MM.1S (cell line): Measurements from ENCODE around the gene GLCCI1.

ENCODE experiments used
- DNase-seq: peaks from one replicate; pipeline ENCODE4 v3.0.0-alpha.2; 2015
- H2AFZ ChIP-seq: fragments of 300-600 bp; sonication (generic); 2 replicates; pipeline ENCODE4 v1.6.0; 2016; ENCODE audit warnings: antibody characterized with exemption, low read length
- H3F3A ChIP-seq: fragments of 300-600 bp; sonication (generic); 2 replicates; pipeline ENCODE4 v1.6.1; 2016; ENCODE audit warnings: mild to moderate bottlenecking, antibody characterized with exemption, low read length, moderate library complexity, mixed read lengths; ENCODE audit not compliant: insufficient read depth
- H3K27ac ChIP-seq: fragments of 300-600 bp; sonication (generic); 2 replicates; pipeline ENCODE4 v1.5.1; 2016; ENCODE audit warnings: mild to moderate bottlenecking, low read length
- H3K27me3 ChIP-seq: fragments of 300-600 bp; sonication (generic); replicated peaks from 2 replicates; pipeline ENCODE4 v1.6.0; 2016; ENCODE audit warnings: low read length; ENCODE audit not compliant: insufficient read depth
- H3K36me3 ChIP-seq: fragments of 300-600 bp; sonication (generic); replicated peaks from 2 replicates; pipeline ENCODE4 v1.6.1; 2016; ENCODE audit warnings: mild to moderate bottlenecking, low read length, mixed read lengths; ENCODE audit not compliant: insufficient read depth
- H3K4me1 ChIP-seq: fragments of 300-600 bp; sonication (generic); 2 replicates; pipeline ENCODE4 v1.6.1; 2016; ENCODE audit warnings: low read length, mixed read lengths
- H3K4me2 ChIP-seq: fragments of 300-600 bp; sonication (generic); 2 replicates; pipeline ENCODE4 v1.6.0; 2016; ENCODE audit warnings: low read depth, low read length
- H3K4me3 ChIP-seq: fragments of 300-600 bp; sonication (generic); 2 replicates; pipeline ENCODE4 v1.5.1; 2016; ENCODE audit warnings: low read length, mixed read lengths
- H3K79me2 ChIP-seq: fragments of 300-600 bp; sonication (generic); 2 replicates; pipeline ENCODE4 v1.6.1; 2016; ENCODE audit warnings: mixed run types, low read length, mixed read lengths
- H3K9ac ChIP-seq: fragments of 300-600 bp; sonication (generic); 2 replicates; pipeline ENCODE4 v1.6.1; 2016; ENCODE audit warnings: low read length, mixed read lengths
- H3K9me2 ChIP-seq: fragments of 300-600 bp; sonication (generic); replicated peaks from 2 replicates; pipeline ENCODE4 v1.6.1; 2016; ENCODE audit warnings: mild to moderate bottlenecking, low read length, mixed read lengths; ENCODE audit not compliant: insufficient read depth
- H3K9me3 ChIP-seq: fragments of 300-600 bp; sonication (generic); replicated peaks from 2 replicates; pipeline ENCODE4 v1.6.1; 2016; ENCODE audit warnings: mild to moderate bottlenecking, low read length, mixed read lengths; ENCODE audit not compliant: insufficient read depth
- H4K20me1 ChIP-seq: fragments of 300-600 bp; sonication (generic); 2 replicates; pipeline ENCODE4 v1.6.1; 2016; ENCODE audit warnings: mild to moderate bottlenecking, low read length, moderate library complexity, mixed read lengths; ENCODE audit not compliant: insufficient read depth
- EZH2 ChIP-seq: fragments of 300-600 bp; sonication (generic); optimal IDR thresholded peaks from 2 replicates; pipeline ENCODE3; 2017; ENCODE audit warnings: low read depth, mild to moderate bottlenecking, antibody characterized with exemption, low read length, mixed read lengths
- EZH2phosphoT487 ChIP-seq: fragments of 300-600 bp; sonication (generic); IDR thresholded peaks from 2 replicates; pipeline ENCODE4 v1.6.1; 2018; ENCODE audit warnings: antibody characterized with exemption, low read length
- TF ChIP-seq, protein P1 (sequence below): fragments of 300-600 bp; sonication (generic); IDR thresholded peaks from 2 replicates; pipeline ENCODE4 v1.5.1; 2016; ENCODE audit warnings: antibody characterized with exemption, low read length, mixed read lengths

GLCCI1 gene

DNA sequence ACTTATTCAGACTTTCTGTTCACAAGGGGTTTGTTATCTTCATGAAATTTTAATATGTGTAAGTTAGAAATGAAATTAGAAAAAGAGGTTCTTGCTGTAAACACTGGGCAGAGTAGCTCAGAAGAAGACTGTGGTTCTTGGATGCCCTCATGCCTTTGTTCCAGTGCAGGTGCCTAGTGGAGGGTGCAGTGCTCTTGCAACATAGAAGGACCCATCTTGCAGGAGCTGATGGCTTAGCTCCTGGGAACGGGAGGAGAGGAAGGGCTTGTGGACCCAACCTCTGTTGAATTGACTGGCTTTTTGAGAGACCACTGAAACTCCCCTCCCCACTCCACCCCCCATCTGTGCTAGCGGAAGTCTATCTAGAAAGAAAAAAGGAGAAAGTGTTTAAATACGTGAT lies 116.8 kb downstream of the GLCCI1 start:
- no peak overlapping the region for H3K4me2 ChIP-seq
- no peaks in the 10 kb centered on the region for H3K4me1 ChIP-seq
- H3K9me2 ChIP-seq: no peaks in the 10 kb centered on the region
- H3K36me3 ChIP-seq: 0 out of 2 replicates have a peak, but pooled peaks cover 4% of the 10 kb centered on the region
- DNase-seq: no peak
- TF ChIP-seq EZH2phosphoT487: no peak
- TF ChIP-seq, protein P1, sequence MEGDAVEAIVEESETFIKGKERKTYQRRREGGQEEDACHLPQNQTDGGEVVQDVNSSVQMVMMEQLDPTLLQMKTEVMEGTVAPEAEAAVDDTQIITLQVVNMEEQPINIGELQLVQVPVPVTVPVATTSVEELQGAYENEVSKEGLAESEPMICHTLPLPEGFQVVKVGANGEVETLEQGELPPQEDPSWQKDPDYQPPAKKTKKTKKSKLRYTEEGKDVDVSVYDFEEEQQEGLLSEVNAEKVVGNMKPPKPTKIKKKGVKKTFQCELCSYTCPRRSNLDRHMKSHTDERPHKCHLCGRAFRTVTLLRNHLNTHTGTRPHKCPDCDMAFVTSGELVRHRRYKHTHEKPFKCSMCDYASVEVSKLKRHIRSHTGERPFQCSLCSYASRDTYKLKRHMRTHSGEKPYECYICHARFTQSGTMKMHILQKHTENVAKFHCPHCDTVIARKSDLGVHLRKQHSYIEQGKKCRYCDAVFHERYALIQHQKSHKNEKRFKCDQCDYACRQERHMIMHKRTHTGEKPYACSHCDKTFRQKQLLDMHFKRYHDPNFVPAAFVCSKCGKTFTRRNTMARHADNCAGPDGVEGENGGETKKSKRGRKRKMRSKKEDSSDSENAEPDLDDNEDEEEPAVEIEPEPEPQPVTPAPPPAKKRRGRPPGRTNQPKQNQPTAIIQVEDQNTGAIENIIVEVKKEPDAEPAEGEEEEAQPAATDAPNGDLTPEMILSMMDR: no peak
- TF ChIP-seq EZH2: no peak
- H3F3A ChIP-seq: no peaks in the 10 kb centered on the region
- no peak overlapping the region for H3K9ac ChIP-seq
- no peaks in the 10 kb centered on the region for H3K9me3 ChIP-seq
- H2AFZ ChIP-seq: no peak overlapping the region
- no peaks in the 10 kb centered on the region for H3K79me2 ChIP-seq
- no peak overlapping the region for H3K27ac ChIP-seq
- H3K4me3 ChIP-seq: no peak overlapping the region
- H4K20me1 ChIP-seq: no peaks in the 10 kb centered on the region
- no peaks in the 10 kb centered on the region for H3K27me3 ChIP-seq

DNA sequence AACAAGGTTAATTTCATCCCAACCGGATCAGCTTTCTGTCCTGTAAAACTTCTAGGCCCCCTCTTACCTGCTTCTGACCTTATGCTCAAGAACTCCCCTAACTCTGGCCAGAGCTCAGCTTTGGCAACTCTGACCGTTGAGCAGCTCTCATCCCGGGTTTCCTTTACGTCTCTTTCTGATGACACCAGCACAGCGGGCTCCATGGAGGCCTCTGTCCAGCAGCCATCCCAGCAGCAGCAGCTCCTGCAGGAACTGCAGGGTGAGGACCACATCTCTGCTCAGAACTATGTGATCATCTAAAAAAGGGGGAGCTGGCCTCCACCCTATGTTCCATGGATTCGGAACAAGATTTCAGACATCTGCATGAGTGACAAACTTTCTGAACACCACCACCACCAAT lies 117.6 kb downstream of the GLCCI1 start:
- Histone ChIP-seq H3K9me3 (no peaks in the 10 kb centered on the region), H3F3A (no peaks in the 10 kb centered on the region), H3K9ac (no peak overlapping the region), H3K79me2 (no peaks in the 10 kb centered on the region), H3K27ac (no peak overlapping the region), H2AFZ (no peak overlapping the region), H3K4me3 (no peak overlapping the region), H3K4me2 (no peak overlapping the region), H3K9me2 (no peaks in the 10 kb centered on the region), H3K27me3 (no peaks in the 10 kb centered on the region), H4K20me1 (no peaks in the 10 kb centered on the region), H3K4me1 (no peaks in the 10 kb centered on the region), H3K36me3 (0 out of 2 replicates have a peak, but pooled peaks cover 4% of the 10 kb centered on the region)
- TF ChIP-seq EZH2 (no peak), EZH2phosphoT487 (no peak)
- TF ChIP-seq, protein P1: no peak
- DNase-seq: no peak

DNA sequence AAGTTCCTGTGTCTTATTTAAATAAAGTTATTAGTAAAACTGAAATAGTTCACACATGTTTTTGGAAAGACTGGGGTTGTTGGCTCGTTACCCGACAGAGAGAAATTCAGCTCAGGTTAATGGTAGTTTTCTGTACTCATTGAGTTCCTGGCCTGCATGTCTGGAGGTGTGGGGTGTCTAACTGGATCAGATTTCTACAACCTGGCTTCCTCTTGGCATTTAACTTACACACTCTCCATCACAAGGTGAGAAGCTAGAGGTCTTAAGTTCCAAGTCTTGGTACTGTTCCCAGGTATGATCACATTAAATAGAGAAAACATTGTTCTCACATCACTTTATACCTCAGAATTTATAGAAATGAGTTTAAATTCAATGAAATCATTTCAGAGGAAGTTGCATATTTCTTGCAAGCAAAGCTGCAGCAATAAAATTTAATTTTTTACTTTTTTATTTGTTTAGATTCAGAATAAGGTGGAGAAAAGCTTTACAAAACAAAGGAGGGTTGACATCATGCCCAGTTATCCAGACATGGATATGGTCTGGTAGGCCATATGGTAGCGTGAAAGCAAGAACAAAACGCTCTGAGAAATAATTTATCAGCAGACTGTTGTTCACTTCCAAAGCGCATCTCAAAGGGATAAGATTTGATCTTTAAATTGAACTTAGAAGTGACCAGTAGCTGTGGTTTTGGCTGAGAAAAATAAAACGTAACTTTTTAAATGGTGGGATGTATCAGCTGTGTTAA lies 120.6 kb downstream of the GLCCI1 start:
- H3K79me2 ChIP-seq: no peaks in the 10 kb centered on the region

More for the DNA sequence above, 120.6 kb downstream of the GLCCI1 start:
- Histone ChIP-seq H4K20me1 (no peaks in the 10 kb centered on the region), H3K9ac (no peak overlapping the region), H3K4me1 (no peaks in the 10 kb centered on the region), H3K4me2 (no peak overlapping the region), H2AFZ (no peak overlapping the region), H3K9me3 (no peaks in the 10 kb centered on the region), H3K27ac (no peak overlapping the region), H3K27me3 (no peaks in the 10 kb centered on the region), H3K36me3 (peaks cover 4% of the 10 kb centered on the region; the same call in 1 of the 2 replicates), H3F3A (peaks cover 3% of the 10 kb centered on the region; the same call in 1 of the 2 replicates), H3K9me2 (no peaks in the 10 kb centered on the region), H3K4me3 (no peak overlapping the region)
- no peak for DNase-seq
- no peak for TF ChIP-seq EZH2phosphoT487
- TF ChIP-seq, protein P1: no peak
- no peak for TF ChIP-seq EZH2
